GM12874 (cell line): Measurements from ENCODE around the gene JDP2.

ENCODE experiments used
- CTCF ChIP-seq: IDR thresholded peaks from 2 replicates; pipeline ENCODE4 v1.5.1; 2011; ENCODE audit warnings: low read depth, mild to moderate bottlenecking, control low read depth, low read length, moderate library complexity; ENCODE audit not compliant: insufficient read depth

JDP2 gene

GRCh38 chr14:75445963-75446362 is 18.1 kb downstream of the JDP2 start:
- TF ChIP-seq CTCF: no peak

DNA sequence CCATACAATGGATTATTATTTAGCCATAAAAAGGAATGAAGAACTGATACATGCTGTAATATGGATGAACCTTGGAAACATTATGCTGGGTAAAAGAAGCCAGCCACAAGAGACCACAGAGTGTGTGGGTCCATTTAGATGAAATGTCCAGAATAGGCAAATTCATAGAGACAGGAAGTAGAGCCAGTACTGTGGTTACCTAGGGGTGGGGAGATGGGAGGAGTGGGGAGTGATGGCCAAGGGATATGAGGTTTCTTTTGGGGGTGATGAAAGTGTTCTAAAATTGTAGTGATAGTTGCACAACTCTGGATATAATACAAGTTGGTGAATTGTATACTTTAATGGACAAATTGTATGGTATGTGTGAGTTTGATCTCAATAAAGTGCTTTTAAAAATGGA is 18.6 kb downstream of the JDP2 start:
- no peak for TF ChIP-seq CTCF

GRCh38 chr14:75448209-75448608 is 20.4 kb downstream of the JDP2 start:
- no peak for TF ChIP-seq CTCF

DNA sequence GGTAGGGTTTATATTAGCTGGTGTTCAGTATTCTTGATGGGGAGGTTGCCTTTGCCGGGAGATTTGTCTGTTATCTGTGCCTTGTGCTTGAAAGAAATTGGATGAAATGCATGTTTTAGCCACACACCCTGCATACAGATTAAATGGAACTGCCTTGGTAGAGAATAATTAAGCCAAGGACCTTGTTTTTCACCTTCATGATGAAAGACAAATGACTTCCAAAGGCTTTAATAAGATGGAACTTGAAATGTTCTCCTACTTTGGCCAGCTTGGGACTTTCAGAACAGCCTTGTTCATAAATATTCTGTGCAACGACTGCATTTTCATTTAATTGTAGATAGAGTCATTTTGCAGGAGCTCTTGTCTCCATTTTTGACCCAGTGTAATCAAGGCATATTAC is 21.2 kb downstream of the JDP2 start:
- TF ChIP-seq CTCF: no peak

DNA sequence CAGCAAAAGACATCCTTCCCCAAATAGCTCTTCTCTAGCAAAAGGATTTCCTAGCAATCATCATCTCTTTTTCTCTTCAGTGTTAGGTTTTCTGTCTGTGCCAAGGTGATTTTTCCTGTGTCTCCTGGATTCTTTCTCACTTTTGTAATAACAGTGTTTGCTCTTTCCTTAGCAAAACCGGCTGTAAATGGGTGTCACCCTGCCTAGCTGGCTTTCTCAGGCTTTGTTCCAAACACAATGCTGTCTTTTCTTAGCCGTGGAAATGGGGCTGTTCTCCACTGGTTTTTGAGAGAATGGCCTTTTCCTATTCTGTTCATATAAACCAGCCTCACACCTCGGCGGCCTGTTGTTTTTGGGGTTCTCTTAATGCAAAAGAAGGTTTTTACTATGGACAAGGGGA is 21.9 kb downstream of the JDP2 start:
- TF ChIP-seq CTCF: no peak

GRCh38 chr14:75450381-75451276 is 22.8 kb downstream of the JDP2 start:
- TF ChIP-seq CTCF: no peak

GRCh38 chr14:75452324-75452723 is 24.5 kb downstream of the JDP2 start:
- TF ChIP-seq CTCF: no peak
